Vagina (tissue), 2 donors: Measurements from ENCODE around the gene OR51E2. TPM values are rescaled to one million over a fixed set of nuclear protein-coding genes. Genes with fewer than 3 reads are reported as not detected.
"Not testable (repeated sequence)": the region's sequence is repeated elsewhere in the genome, so short reads cannot be mapped to it uniquely, and the experiment has no call there.

Experiments used
- DNase-seq, 2 donors: peaks; one replicate each; pipeline ENCODE4 v3.0.0-alpha.2; 2017; ENCODE audit errors: extremely low spot score in 2 of 2
- H3K27ac ChIP-seq: fragments of 200-600 bp; sonication (generic); one replicate; pipeline ENCODE4 v1.5.1; 2019
- H3K27me3 ChIP-seq: fragments of 200-600 bp; sonication (generic); one replicate; pipeline ENCODE4 v1.5.1; 2019
- H3K36me3 ChIP-seq, 2 donors: fragments of 200-600 bp; sonication (generic); one replicate each; pipeline ENCODE4 v1.5.1; 2017 to 2019
- H3K4me1 ChIP-seq: fragments of 200-600 bp; sonication (generic); one replicate; pipeline ENCODE4 v1.5.1; 2019
- H3K4me3 ChIP-seq, 2 donors: fragments of 200-600 bp; sonication (generic); 1 replicate in 1 of 2; 2 replicates in 1 of 2; pipeline ENCODE4 v1.5.1; 2016 to 2019
- H3K9me3 ChIP-seq: fragments of 200-600 bp; sonication (generic); one replicate; pipeline ENCODE4 v1.5.1; 2019
- CTCF ChIP-seq, 3 experiments: fragments of 450-650 bp in 2 of 3; fragments of 200-600 bp in 1 of 3; sonication (generic) in 1 of 3; IDR thresholded peaks; one replicate each; pipeline ENCODE4 v1.5.1; 2017 to 2019; ENCODE audit warnings: antibody characterized with exemption in 3 of 3, mild to moderate bottlenecking in 2 of 3, moderate library complexity in 2 of 3
- POLR2A ChIP-seq, 2 donors: fragments of 450-650 bp; IDR thresholded peaks; one replicate each; pipeline ENCODE4 v1.6.1; 2017; ENCODE audit warnings: antibody characterized with exemption in 2 of 2, mild to moderate bottlenecking in 2 of 2, moderate library complexity in 2 of 2
- POLR2AphosphoS5 ChIP-seq, 2 donors: sonication (generic); formaldehyde crosslinking; IDR thresholded peaks; one replicate each; pipeline ENCODE4 v1.9.0; 2017; ENCODE audit warnings: antibody characterized with exemption in 2 of 2, mild to moderate bottlenecking in 2 of 2, low read depth in 1 of 2; ENCODE audit not compliant: insufficient read depth in 1 of 2
- intact Hi-C: fragments of 100-400 bp; cut with DNase I; formaldehyde crosslinking; loops from one replicate; pipeline ENCODE4 v1.15.1; 2023
- total RNA-seq: library from RNA; depleted of rRNA; stranded (reverse); fragments of >200 nt; gene quantifications from one replicate; pipeline ENCODE4 v1.2.3, GENCODE V29; 2016

Gene OR51E2
- total RNA-seq = 0.98 TPM

GRCh38 chr11:4697585-4697984, at the start of gene OR51E2:
Gene OR51E2 (minus strand): TSS chr11:4697853. CDS start chr11:4682711, 15,142 bp downstream.
- Histone ChIP-seq H3K36me3 (no peaks in the 10 kb centered on the region), H3K9me3 (no peaks in the 10 kb centered on the region), H3K4me1 (no peaks in the 10 kb centered on the region), H3K4me3 (no peak within 1 kb of the TSS), H3K27ac (no peak within 1 kb of the TSS), H3K27me3 (no peaks in the 10 kb centered on the region)
- no peak for TF ChIP-seq POLR2AphosphoS5 (IDR thresholded peaks at IDR 0.05; ENCODE audit: insufficient read depth in 1 of 2, low read depth in 1 of 2)
- TF ChIP-seq POLR2A (IDR thresholded peaks at IDR 0.05) = no peak
- TF ChIP-seq CTCF (IDR thresholded peaks at IDR 0.05) = no peak
- intact Hi-C loops = no loop called here
- DNase-seq = no peak

- H3K4me1 ChIP-seq = no peaks in the 10 kb centered on the region
- H3K36me3 ChIP-seq = no peaks in the 10 kb centered on the region
- no peak overlapping the region for H3K4me3 ChIP-seq
- DNase-seq = no peak
- intact Hi-C loops = no loop called here
- H3K9me3 ChIP-seq = no peaks in the 10 kb centered on the region
- H3K27ac ChIP-seq = no peak overlapping the region
- TF ChIP-seq POLR2AphosphoS5 (IDR thresholded peaks at IDR 0.05; ENCODE audit: insufficient read depth in 1 of 2, low read depth in 1 of 2) (no peak), CTCF (IDR thresholded peaks at IDR 0.05) (no peak), POLR2A (IDR thresholded peaks at IDR 0.05) (no peak)
- H3K27me3 ChIP-seq = no peaks in the 10 kb centered on the region
These were observed 43.1 kb upstream of the OR51E2 start for GRCh38 chr11:4740735-4741134.

- no peak overlapping the region for H3K4me3 ChIP-seq
- no peaks in the 10 kb centered on the region for H3K27me3 ChIP-seq
- no peak for DNase-seq
- H3K9me3 ChIP-seq = no peaks in the 10 kb centered on the region
- H3K27ac ChIP-seq = no peak overlapping the region
- TF ChIP-seq POLR2A (IDR thresholded peaks at IDR 0.05) (no peak), CTCF (IDR thresholded peaks at IDR 0.05) (no peak), POLR2AphosphoS5 (IDR thresholded peaks at IDR 0.05; ENCODE audit: insufficient read depth in 1 of 2, low read depth in 1 of 2) (no peak)
- no peaks in the 10 kb centered on the region for H3K36me3 ChIP-seq
- intact Hi-C loops = no loop called here
- H3K4me1 ChIP-seq = no peaks in the 10 kb centered on the region
These were observed 29.5 kb upstream of the OR51E2 start for GRCh38 chr11:4727171-4727570.

- H3K4me3 ChIP-seq, H3K9me3 ChIP-seq, intact Hi-C loops, H3K27ac ChIP-seq, H3K36me3 ChIP-seq, H3K4me1 ChIP-seq, H3K27me3 ChIP-seq, DNase-seq: not testable (repeated sequence)
These were observed 25.2 kb upstream of the OR51E2 start for GRCh38 chr11:4722616-4723534.

- H3K9me3 ChIP-seq = no peaks in the 10 kb centered on the region
- no peaks in the 10 kb centered on the region for H3K27me3 ChIP-seq
- intact Hi-C loops = no loop called here
- no peak overlapping the region for H3K4me3 ChIP-seq
- H3K4me1 ChIP-seq = no peaks in the 10 kb centered on the region
- no peak for DNase-seq
- no peaks in the 10 kb centered on the region for H3K36me3 ChIP-seq
- TF ChIP-seq CTCF (IDR thresholded peaks at IDR 0.05) (no peak), POLR2A (IDR thresholded peaks at IDR 0.05) (no peak), POLR2AphosphoS5 (IDR thresholded peaks at IDR 0.05; ENCODE audit: insufficient read depth in 1 of 2, low read depth in 1 of 2) (no peak)
- H3K27ac ChIP-seq = no peak overlapping the region
These were observed 16.6 kb upstream of the OR51E2 start for GRCh38 chr11:4714300-4714699.
